Fibroblast of mammary gland (primary cell): ENCODE measurements around the gene PRKCB.
"Not testable (repeated sequence)": the region's sequence is repeated elsewhere in the genome, so short reads cannot be mapped to it uniquely, and the experiment has no call there.

ENCODE experiments used
- DNase-seq: peaks from one replicate; pipeline ENCODE4 v3.0.0-alpha.2; 2010; ENCODE audit warnings: low read depth
- H3K4me3 ChIP-seq: 2 replicates; pipeline ENCODE4 v1.5.1; 2011; ENCODE audit warnings: low read depth, mild to moderate bottlenecking, low read length, moderate library complexity; ENCODE audit not compliant: control insufficient read depth
- TF ChIP-seq, protein P1 (sequence below): conservative IDR thresholded peaks from 2 replicates; pipeline ENCODE4 v1.5.1; 2011; ENCODE audit warnings: low read depth, low read length, inconsistent platforms; ENCODE audit not compliant: control insufficient read depth, insufficient read depth

PRKCB gene

GRCh38 chr16:24013054-24013636 lies 177.4 kb downstream of the PRKCB start:
- TF ChIP-seq, protein P1, sequence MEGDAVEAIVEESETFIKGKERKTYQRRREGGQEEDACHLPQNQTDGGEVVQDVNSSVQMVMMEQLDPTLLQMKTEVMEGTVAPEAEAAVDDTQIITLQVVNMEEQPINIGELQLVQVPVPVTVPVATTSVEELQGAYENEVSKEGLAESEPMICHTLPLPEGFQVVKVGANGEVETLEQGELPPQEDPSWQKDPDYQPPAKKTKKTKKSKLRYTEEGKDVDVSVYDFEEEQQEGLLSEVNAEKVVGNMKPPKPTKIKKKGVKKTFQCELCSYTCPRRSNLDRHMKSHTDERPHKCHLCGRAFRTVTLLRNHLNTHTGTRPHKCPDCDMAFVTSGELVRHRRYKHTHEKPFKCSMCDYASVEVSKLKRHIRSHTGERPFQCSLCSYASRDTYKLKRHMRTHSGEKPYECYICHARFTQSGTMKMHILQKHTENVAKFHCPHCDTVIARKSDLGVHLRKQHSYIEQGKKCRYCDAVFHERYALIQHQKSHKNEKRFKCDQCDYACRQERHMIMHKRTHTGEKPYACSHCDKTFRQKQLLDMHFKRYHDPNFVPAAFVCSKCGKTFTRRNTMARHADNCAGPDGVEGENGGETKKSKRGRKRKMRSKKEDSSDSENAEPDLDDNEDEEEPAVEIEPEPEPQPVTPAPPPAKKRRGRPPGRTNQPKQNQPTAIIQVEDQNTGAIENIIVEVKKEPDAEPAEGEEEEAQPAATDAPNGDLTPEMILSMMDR = no peak
- no peak for DNase-seq
- H3K4me3 ChIP-seq = no peak overlapping the region

- no peak for DNase-seq
- TF ChIP-seq, protein P1 = no peak
- H3K4me3 ChIP-seq = no peak overlapping the region
Observed at GRCh38 chr16:24013864-24014645, 178.3 kb downstream of the PRKCB start.

- not testable (repeated sequence) for DNase-seq, H3K4me3 ChIP-seq
Observed at GRCh38 chr16:24014955-24015354, 179.2 kb downstream of the PRKCB start.

- H3K4me3 ChIP-seq = no peak overlapping the region
- DNase-seq = no peak
- TF ChIP-seq, protein P1 = no peak
Observed at GRCh38 chr16:24015923-24016322, 180.1 kb downstream of the PRKCB start.

GRCh38 chr16:24018485-24018884 lies 182.7 kb downstream of the PRKCB start:
- no peak overlapping the region for H3K4me3 ChIP-seq
- TF ChIP-seq, protein P1 = no peak
- DNase-seq = no peak

- no peak overlapping the region for H3K4me3 ChIP-seq
- DNase-seq = no peak
- TF ChIP-seq, protein P1 = no peak
Observed at GRCh38 chr16:24022797-24023196, 187.0 kb downstream of the PRKCB start.

GRCh38 chr16:24023621-24024020 lies 187.8 kb downstream of the PRKCB start:
- DNase-seq = no peak
- TF ChIP-seq, protein P1 = no peak
- H3K4me3 ChIP-seq = no peak overlapping the region
